ENCODE data around the gene HOXA5.
A peak's percentile ranks its signal among the peaks of the same experiment; 100 is the strongest.

HOXA5 gene

DNA sequence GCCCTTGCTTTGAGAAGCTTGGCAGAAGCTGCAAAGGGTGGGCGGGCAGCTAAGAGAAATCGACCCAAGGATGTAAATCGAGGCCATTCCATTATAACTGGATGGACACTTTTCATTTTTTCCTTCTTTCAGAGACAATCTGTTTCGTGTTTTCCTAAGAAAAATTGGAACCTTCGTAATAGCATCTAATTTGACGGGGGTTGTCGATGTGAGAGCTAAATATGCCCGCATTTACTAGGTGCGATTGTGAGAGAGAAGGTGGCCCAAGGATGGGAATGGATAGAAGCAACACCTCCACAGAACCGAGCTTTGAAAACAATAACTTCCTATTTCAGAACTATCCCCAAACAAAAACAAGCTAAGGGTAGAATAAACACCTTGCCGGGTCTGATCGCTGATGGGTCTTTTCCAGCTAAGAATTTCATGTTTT is 12.1 kb downstream of the HOXA5 start:
- no peak for DNase-seq

DNA sequence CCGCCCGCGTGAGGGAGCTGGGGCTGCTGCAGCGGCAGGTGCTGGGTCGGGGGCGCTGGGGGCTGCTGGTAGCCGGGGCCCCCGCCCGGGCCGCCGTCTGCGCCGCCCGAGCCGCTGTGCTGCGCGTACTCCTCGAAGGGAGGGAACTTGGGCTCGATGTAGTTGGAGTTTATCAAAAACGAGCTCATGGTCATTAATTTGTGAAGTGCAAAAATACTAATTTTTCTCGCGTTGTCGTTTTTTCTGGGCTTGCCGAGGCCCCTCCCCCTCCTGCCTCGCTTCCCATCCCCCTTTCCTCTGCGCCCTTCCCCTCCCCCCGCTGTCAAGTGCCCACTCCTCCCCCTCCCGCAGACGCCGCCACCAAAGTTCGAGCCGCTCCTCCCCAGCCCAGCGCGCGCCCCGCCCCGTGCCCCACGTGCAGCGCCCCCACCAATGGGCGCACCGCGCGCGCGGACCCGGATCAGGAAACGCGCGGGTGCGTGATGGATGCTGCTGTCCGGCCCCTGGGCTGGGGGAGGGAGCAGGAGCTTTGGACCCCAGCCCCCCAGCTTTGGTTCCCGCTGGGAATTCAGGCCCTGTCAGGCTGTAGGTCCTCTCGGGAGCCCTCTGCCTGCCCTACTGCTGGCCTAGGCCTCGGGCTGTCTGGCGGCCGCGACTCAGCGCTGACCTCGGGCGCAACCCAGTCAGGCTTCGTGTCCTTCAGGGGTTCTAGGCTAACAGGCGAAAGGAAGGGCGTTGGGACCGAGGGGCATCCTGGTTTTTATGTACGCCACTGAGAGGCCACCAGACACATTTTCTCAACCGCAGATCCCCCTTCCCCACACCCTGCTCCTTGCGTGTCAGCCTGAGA is 12.7 kb downstream of the HOXA5 start, which contains the start of gene HOXA4:
Gene HOXA4, minus strand, starts transcription at position 218 of the 850 bp plus-strand sequence. Its CDS starts 24 bp downstream, at position 194.
- peak; percentile 90 for DNase-seq

- DNase-seq, result peak; percentile 51
Measured at GRCh38 chr7:27129729-27130539, 13.5 kb downstream of the HOXA5 start.

GRCh38 chr7:27128776-27129728 is 14.4 kb downstream of the HOXA5 start:
- no peak for DNase-seq

DNA sequence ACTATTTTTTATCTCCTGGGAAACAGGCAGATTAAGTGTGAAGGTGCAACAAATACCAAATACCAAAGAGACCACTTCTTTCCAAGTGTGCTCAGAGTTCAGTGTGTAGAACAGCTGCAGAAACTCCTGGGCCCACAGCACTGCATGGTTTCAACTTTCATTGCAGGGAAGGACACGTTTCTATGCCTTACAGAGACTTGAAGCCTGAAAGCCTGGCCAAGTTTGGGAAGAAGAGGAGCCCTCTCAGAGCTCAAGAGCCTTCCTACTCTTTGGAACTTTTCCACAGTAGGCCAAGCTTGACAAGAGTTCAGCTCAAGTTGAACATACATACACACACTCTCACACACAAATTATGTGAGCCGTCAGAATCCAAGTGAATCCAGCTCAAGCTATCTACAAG is 15.4 kb downstream of the HOXA5 start:
- DNase-seq, result no peak

GRCh38 chr7:27126596-27127327 is 16.7 kb downstream of the HOXA5 start:
- no peak for DNase-seq

DNA sequence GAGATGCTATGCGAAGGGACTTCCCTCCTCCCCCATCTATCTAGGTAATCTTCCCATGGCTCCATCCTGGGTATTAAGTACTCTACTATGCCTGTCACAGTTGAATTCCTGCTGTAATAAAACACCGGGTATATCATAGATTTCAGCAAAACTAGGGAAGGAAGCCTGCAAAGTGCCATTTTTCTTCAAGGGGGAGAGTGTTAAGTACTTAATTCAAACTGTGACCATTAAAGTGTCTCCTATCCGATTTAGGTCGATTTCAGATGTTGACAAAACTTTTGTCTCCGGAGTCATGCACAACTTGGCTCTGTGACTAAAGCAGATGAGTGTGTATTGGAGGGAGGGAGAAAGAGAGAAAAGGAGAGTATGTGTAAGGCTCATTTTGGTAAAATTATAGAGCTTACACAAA is 17.5 kb downstream of the HOXA5 start:
- no peak for DNase-seq

GRCh38 chr7:27124902-27125689 is 18.4 kb downstream of the HOXA5 start:
- no peak for DNase-seq

- DNase-seq, result no peak
Measured at GRCh38 chr7:27124096-27124901, 19.2 kb downstream of the HOXA5 start.

DNA sequence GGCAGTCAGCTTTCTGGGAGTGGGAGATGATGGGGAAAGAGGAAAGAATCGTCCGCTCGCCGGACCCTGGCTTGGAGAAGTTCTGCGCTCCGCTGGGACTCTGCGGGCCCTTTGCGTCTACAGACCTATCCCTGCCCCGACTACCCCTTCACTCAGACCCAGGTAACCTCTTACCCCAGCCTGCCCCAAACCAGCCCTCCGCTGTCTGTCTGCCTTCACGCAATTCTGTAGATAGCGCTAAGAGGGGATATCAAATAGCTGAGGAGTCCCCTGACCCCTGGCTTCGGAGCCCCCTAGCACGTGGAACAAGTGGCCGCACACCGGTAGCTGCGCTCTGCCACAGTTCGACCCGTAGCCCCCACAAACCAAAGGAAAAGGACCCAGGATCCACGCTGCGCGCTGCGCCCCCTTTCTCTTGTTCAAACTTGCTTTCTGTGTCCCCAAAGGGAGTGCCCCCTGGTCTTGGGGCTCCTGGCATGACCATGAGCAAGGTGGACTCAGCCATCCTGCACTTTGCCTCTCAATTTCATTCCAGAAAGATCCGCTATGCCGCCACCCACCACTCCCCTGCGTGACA is 19.9 kb downstream of the HOXA5 start:
- DNase-seq, result no peak

DNA sequence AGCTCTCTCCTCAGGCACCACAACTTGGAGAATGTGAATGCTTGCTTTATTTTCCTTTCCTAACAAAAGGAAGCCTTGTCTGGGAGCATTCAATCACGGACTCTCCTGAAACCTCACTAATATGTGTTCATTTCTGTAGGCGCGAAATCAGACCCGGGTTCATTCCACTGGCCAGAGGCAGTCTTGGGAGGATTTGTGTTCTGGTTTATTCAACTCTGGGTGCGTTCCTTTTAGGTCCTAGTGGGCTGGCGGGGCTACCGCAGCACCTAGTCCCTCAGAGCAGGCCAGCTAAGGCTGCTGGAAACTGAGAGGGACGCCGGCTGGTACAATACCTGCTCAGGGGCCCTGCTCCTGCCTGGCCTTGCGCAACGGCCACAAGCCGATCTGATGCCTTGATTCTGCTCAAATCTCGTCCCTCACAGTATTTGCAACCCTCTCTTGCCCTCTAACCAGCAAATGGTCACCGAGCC is 20.4 kb downstream of the HOXA5 start:
- no peak for DNase-seq

DNA sequence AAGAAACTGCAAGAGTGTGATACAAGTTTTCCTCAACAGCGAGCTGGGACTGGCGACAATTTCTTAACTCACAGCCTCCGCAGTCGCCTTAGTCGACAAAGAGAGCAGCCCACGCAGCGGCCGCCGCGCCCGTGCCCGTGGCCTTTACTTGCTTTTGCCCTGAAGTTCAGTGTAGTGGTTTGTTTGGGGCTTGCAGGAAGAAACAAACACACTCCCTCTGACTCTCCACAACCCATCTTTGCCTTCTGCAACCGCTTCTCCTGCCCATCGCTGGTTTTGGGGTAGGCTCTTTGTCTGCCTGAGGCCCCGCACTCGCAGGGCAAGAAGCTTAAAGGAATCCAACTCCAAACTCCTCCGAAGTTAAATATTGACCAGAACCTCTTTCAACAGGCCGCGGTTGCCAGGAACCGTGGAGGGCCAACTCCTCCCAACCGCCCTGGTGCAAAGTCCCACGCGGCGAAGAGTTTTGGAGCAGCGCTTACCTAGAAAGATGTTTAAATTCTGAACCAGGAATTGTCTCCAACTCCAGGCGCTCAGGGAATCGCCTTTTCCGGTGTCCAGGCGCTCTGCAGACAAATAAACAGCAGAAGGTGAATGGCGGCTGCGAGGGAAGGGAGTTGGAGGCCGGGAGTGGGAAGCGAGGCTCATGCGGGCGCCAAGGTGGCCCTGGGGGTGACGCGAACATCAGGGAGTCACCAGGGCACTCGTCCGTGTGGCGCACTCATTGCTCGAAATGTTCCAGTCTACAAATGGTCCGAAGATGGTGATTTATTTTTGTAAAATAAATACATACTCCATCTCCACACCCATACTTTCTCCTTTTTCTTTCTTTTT is 21.2 kb downstream of the HOXA5 start:
- DNase-seq, result no peak

DNA sequence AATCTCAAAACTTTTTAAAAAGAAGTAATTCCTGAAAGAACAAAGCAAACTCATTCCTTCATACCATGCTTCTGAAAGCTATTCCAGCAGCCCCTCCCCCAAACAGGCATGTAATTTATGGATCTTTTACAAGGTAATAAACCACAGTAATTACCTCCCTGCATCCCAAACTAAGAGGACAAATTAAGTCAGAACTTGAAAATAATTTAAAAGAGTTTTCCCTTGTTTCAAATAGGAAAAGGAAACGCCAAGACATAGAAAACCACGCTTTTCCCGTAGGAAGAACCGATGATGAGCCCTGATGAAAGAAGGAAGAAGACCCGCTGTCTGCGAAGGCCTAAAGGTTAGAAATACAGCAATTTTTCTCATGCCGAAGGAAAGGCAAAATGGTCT is 21.8 kb downstream of the HOXA5 start:
- DNase-seq, result no peak

DNA sequence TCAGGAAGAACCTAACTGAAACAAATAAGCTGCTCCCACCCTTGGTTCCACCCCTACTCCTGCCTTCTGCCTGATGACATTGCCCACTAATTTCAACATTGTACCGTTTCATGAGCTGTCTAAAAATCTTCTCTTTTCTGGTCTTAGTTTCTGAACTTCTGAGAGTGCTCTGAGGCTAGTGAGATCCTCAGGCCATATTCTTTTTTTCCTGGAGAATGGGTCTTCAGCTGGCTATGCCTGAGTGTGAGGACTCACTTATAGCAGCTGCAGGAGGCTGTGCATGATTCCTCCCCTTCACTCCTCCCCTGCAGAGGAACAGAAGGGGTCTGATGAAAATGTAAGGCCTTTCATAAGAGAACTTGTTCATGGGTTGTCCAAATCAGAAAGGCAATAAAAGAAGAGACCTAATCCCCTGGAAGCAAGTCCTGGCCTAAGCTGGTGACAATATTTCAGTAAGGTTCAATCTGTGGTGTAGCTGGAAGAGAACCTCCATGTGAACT is 24.0 kb downstream of the HOXA5 start:
- no peak for DNase-seq

- DNase-seq, result no peak
Measured at GRCh38 chr7:27118580-27118979, 24.9 kb downstream of the HOXA5 start.

DNA sequence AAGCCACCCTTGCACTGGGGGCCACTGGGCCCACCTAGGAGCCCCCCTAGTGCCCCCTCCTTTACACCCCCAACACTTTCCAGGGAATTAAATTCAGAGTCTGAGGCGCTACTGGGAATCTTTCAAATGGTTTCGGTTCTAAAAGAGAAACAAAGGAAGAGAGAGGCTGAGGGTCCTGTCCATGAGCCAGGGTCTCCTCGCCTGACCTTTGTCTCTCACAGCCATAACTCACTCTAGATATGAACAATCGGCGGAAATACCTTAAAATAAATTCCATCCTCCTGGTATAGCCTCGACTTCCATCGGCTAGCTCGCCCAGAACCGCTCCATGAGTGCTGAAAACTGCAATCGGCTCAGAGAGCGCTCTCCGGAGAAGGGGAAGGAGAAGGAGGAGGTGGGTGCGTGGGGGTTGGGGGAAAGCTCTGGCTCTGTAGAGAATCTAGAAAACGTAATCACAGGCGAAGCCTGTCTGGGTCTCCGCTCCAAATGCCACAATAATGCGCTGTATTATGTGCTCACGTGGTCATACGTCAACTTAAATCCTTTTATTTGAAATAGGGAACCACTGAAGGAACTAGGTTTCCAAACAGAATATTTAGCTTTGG is 25.5 kb downstream of the HOXA5 start:
- peak; percentile 58 for DNase-seq

DNA sequence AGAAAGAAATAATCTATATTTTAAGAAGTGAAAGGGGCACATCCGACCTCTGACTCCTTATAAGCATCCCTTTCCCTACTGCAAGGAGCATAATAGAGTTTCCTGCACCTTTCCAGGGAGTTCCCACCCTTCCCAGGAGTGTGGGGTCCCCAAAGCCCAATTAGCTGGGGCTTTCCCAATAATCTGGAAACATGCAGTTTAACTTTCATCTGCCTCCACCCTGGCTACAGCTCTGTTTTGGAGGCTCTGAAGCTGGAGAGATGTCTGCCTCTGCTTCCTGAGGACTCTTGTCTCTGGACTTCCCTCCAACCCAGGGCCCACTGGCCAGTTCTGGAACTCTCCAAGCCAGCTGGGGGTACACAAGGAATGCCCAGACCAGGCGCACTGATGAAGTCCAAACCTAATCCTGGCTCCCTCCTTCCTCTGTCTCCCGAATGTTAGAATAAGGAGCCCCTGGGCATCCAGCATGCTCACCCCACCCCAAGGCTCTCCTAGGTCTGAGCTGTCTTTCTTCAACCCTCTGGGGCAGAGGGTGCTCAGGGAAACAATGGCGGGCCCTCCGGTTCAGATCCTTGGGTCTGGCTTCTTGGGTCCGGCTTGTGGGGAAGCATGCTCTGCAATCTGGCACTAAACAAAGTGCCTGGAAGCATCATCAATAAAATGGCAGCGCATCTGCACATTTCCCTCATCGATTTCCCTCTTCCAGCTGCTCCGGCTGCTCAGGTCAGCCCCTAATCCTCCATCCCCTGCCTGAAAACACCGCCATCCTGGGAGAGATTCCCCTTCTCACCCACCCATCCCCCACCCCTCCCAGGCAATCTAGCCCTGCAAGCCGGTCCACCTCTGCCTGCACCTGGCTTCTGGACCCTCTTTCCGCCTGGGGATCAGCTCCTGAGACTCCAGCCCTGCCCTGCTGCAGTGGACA is 26.3 kb downstream of the HOXA5 start:
- DNase-seq, result no peak

Data from HCEC 1CT (cell line).